CD14-positive monocyte (primary cell): ENCODE data around the gene SLC6A18. TPM values are rescaled to one million over a fixed set of nuclear protein-coding genes. Genes with fewer than 3 reads are reported as not detected.

Experiments
- DNase-seq, 3 donors: peaks; one replicate each; pipeline ENCODE4 v3.0.0-alpha.2; 2011 to 2022
- H2AFZ ChIP-seq: 2 replicates; pipeline ENCODE4 v1.6.0; 2012; ENCODE audit warnings: mild to moderate bottlenecking, low read depth, low read length, inconsistent platforms; ENCODE audit not compliant: insufficient read depth, poor library complexity, severe bottlenecking
- H3K27ac ChIP-seq, 2 donors: 1 replicate in 1 of 2; 2 replicates in 1 of 2; pipeline ENCODE4 v1.5.1; 2012 to 2013; ENCODE audit warnings: low read length in 2 of 2, control low read depth in 1 of 2, inconsistent platforms in 1 of 2, low read depth in 1 of 2, mild to moderate bottlenecking in 1 of 2
- H3K27me3 ChIP-seq, 2 donors: one replicate each; pipeline versions ENCODE4 v1.6.0 to v1.6.1; 2011 to 2013; ENCODE audit warnings: low read length in 2 of 2; ENCODE audit not compliant: control insufficient read depth in 2 of 2, insufficient read depth in 2 of 2
- H3K36me3 ChIP-seq, 2 donors: replicated peaks in 1 of 2; 1 replicate in 1 of 2; 2 replicates in 1 of 2; pipeline versions ENCODE4 v1.5.1 to v1.6.1; 2012 to 2013; ENCODE audit warnings: low read length in 2 of 2, control low read depth in 1 of 2, inconsistent platforms in 1 of 2, mild to moderate bottlenecking in 1 of 2; ENCODE audit not compliant: insufficient read depth in 2 of 2, control insufficient read depth in 1 of 2
- H3K4me1 ChIP-seq, 2 donors: 1 replicate in 1 of 2; 2 replicates in 1 of 2; pipeline versions ENCODE4 v1.5.1 to v1.6.1; 2012 to 2013; ENCODE audit warnings: low read length in 2 of 2, control low read depth in 1 of 2, inconsistent platforms in 1 of 2, mild to moderate bottlenecking in 1 of 2, moderate library complexity in 1 of 2; ENCODE audit not compliant: insufficient read depth in 2 of 2, control insufficient read depth in 1 of 2
- H3K4me2 ChIP-seq: replicated peaks from 2 replicates; pipeline ENCODE3; 2012; ENCODE audit warnings: low read length, moderate library complexity, mild to moderate bottlenecking; ENCODE audit not compliant: poor library complexity, severe bottlenecking; ENCODE audit errors: extremely low read depth
- H3K4me3 ChIP-seq, 3 experiments: fragments of 200-600 bp in 1 of 3; sonication (generic) in 1 of 3; replicated peaks in 1 of 3; 1 replicate in 2 of 3; 2 replicates in 1 of 3; pipeline ENCODE4 v1.5.1; 2011 to 2013; ENCODE audit warnings: low read length in 3 of 3, mild to moderate bottlenecking in 3 of 3, control low read depth in 2 of 3, low read depth in 2 of 3, inconsistent platforms in 1 of 3, moderate library complexity in 1 of 3
- H3K79me2 ChIP-seq: 2 replicates; pipeline ENCODE4 v1.6.0; 2012; ENCODE audit warnings: mild to moderate bottlenecking, control low read depth, inconsistent platforms, low read length, moderate library complexity; ENCODE audit not compliant: insufficient read depth
- H3K9ac ChIP-seq: 2 replicates; pipeline ENCODE4 v1.6.0; 2017; ENCODE audit warnings: low read length, mild to moderate bottlenecking; ENCODE audit not compliant: insufficient read depth, poor library complexity, severe bottlenecking
- H3K9me3 ChIP-seq, 2 donors: replicated peaks in 1 of 2; 1 replicate in 1 of 2; 2 replicates in 1 of 2; pipeline versions ENCODE4 v1.5.1 to v1.6.1; 2012 to 2013; ENCODE audit warnings: low read length in 2 of 2, control low read depth in 1 of 2; ENCODE audit not compliant: control insufficient read depth in 1 of 2, insufficient read depth in 1 of 2
- H4K20me1 ChIP-seq: 2 replicates; pipeline ENCODE4 v1.6.0; 2012; ENCODE audit warnings: mild to moderate bottlenecking, low read length, control low read depth, moderate library complexity; ENCODE audit not compliant: insufficient read depth
- H3K27ac Mint-ChIP-seq, 7 donors: one replicate each; pipeline ENCODE4 v1.8.0; 2020; ENCODE audit warnings: mild to moderate bottlenecking in 7 of 7, mixed read lengths in 7 of 7, moderate library complexity in 6 of 7, inconsistent platforms in 2 of 7
- H3K27me3 Mint-ChIP-seq, 3 donors: one replicate each; pipeline ENCODE4 v1.8.0; 2021 to 2022; ENCODE audit warnings: low read depth in 3 of 3, mild to moderate bottlenecking in 3 of 3, mixed read lengths in 3 of 3, moderate library complexity in 3 of 3, inconsistent platforms in 1 of 3
- H3K36me3 Mint-ChIP-seq, 2 donors: one replicate each; pipeline ENCODE4 v1.8.0; 2020; ENCODE audit warnings: mixed read lengths in 2 of 2, inconsistent platforms in 1 of 2, mild to moderate bottlenecking in 1 of 2
- H3K4me1 Mint-ChIP-seq: one replicate; pipeline ENCODE4 v1.8.0; 2020; ENCODE audit warnings: mild to moderate bottlenecking, mixed read lengths
- H3K4me3 Mint-ChIP-seq, 2 donors: one replicate each; pipeline ENCODE4 v1.8.0; 2020; ENCODE audit warnings: mild to moderate bottlenecking in 2 of 2, mixed read lengths in 2 of 2, moderate library complexity in 1 of 2
- H3K9me3 Mint-ChIP-seq, 7 donors: one replicate each; pipeline ENCODE4 v1.8.0; 2020 to 2022; ENCODE audit warnings: mixed read lengths in 7 of 7, mild to moderate bottlenecking in 6 of 7, moderate library complexity in 6 of 7, inconsistent platforms in 2 of 7
- WGBS: methylation state at CpG from one replicate; pipeline ENCODE4 v1.1.5; 2013; ENCODE audit warnings: missing lambda C conversion rate; ENCODE audit not compliant: insufficient coverage; 5-methylcytosine and 5-hydroxymethylcytosine counted together
- intact Hi-C, 2 donors: fragments of 100-400 bp; cut with micrococcal nuclease; formaldehyde crosslinking; loops; one replicate each; pipeline versions ENCODE4 v1.15.0 to v1.15.1; 2023
- polyA plus RNA-seq, 3 donors: library from polyadenylated mRNA; depleted of rRNA in 1 of 3; unstranded in 2 of 3; stranded (reverse) in 1 of 3; fragments of 300-500 nt in 2 of 3; fragments of >200 nt in 1 of 3; fragmentation: Illumina TruSeq in 2 of 3; gene quantifications; 1 replicate in 2 of 3; 2 replicates in 1 of 3; pipeline ENCODE4 v1.2.3, GENCODE V29; 2012 to 2021
- TF ChIP-seq, protein P1 (sequence below): fragments of 200-600 bp; IDR thresholded peaks from one replicate; pipeline ENCODE4 v1.8.0; 2022; ENCODE audit warnings: antibody characterized with exemption, mild to moderate bottlenecking

The SLC6A18 gene
- polyA plus RNA-seq, 3 donors = not detected

DNA sequence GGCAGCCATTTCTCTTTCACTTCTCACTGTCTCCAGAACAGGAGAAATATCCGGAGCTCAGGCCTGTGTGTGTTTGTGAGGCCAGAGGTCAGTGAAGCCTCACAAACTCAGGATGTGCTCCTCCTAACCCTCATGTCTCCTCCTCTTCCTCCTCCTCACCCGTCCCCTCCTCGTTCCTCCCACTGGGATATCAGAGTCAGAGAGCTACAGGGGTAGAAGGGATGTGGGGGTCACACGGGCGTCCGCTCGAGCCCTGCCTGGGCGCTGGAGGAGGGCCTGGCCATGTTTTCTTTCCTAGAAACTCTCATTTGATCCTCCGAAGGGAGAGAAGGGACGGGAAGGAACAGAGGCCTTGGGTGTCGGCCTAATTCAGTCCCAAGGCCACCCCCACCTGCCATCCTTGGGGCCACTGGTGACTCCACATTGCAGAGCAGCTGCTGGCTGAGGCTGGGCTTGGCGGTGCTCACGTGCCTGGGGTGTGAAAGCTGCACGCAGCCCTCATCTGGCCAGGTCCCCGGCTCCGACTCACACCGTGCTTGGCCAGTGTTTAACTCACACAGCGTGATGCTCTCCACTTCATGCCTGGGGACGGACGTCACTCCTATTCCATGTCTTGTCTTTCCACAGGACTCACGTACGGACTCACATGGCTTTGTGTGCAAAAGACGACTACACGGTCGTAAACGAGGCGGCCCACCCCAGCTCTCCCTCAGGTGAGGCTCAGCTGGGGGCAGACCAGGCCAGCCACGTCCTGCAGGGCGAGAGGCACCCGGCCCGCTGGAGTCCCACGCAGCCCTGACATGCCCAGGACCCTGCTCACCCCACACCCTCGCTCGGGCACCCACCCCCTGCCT is 46.4 kb upstream of the SLC6A18 start:
- Mint-ChIP-seq H3K27me3 (peaks cover 1 to 11% (median 9%) of the 10 kb centered on the region in 3 donors), H3K4me3 (no peak overlapping the region), H3K9me3 (no peaks in the 10 kb centered on the region), H3K4me1 (no peaks in the 10 kb centered on the region), H3K36me3 (no peaks in the 10 kb centered on the region), H3K27ac (no peak overlapping the region)
- Histone ChIP-seq H3K27me3 (no peaks in the 10 kb centered on the region), H3K36me3 (no peaks in the 10 kb centered on the region), H3K9ac (no peak overlapping the region), H3K9me3 (no peaks in the 10 kb centered on the region), H3K4me1 (no peaks in the 10 kb centered on the region), H3K27ac (no peak overlapping the region), H3K4me2 (no peak overlapping the region), H3K4me3 (no peak overlapping the region), H2AFZ (no peak overlapping the region), H3K79me2 (no peaks in the 10 kb centered on the region), H4K20me1 (no peaks in the 10 kb centered on the region)
- intact Hi-C loops = loop anchor here (10.0 kb wide), 1 partner anchor 254 kb away; no protein-coding TSS in a partner anchor
- TF ChIP-seq, protein P1, sequence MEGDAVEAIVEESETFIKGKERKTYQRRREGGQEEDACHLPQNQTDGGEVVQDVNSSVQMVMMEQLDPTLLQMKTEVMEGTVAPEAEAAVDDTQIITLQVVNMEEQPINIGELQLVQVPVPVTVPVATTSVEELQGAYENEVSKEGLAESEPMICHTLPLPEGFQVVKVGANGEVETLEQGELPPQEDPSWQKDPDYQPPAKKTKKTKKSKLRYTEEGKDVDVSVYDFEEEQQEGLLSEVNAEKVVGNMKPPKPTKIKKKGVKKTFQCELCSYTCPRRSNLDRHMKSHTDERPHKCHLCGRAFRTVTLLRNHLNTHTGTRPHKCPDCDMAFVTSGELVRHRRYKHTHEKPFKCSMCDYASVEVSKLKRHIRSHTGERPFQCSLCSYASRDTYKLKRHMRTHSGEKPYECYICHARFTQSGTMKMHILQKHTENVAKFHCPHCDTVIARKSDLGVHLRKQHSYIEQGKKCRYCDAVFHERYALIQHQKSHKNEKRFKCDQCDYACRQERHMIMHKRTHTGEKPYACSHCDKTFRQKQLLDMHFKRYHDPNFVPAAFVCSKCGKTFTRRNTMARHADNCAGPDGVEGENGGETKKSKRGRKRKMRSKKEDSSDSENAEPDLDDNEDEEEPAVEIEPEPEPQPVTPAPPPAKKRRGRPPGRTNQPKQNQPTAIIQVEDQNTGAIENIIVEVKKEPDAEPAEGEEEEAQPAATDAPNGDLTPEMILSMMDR = no peak
- WGBS = 96% methylated on average over 25 of the region's 34 CpGs
- no peak for DNase-seq

DNA sequence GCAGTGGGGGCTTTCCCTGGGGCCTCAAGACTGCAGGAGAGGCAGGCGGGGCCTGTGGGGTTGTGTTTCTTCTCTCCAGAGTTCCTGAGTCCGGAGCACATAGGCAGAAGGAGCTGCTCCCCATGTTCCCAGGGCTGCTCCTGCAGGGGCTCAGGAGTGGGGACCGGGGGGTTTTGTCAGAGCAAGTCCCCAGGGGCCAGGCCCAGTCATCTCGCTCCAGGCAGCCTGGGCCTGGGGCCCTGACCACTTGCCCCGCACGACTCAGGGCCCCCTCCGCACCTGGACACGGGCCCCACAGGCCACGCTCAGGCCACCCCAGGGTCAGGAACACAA is 45.8 kb upstream of the SLC6A18 start:
- no peaks in the 10 kb centered on the region for H3K9me3 Mint-ChIP-seq
- H3K36me3 ChIP-seq = no peaks in the 10 kb centered on the region
- H4K20me1 ChIP-seq = no peaks in the 10 kb centered on the region
- DNase-seq = no peak
- no peaks in the 10 kb centered on the region for H3K79me2 ChIP-seq
- TF ChIP-seq, protein P1 = no peak
- H2AFZ ChIP-seq = no peak overlapping the region
- H3K27me3 Mint-ChIP-seq = peaks cover 1 to 10% (median 6%) of the 10 kb centered on the region in 3 donors
- H3K36me3 Mint-ChIP-seq = no peaks in the 10 kb centered on the region
- H3K4me1 Mint-ChIP-seq = no peaks in the 10 kb centered on the region
- H3K4me2 ChIP-seq = no peak overlapping the region
- no peak overlapping the region for H3K4me3 ChIP-seq
- no peaks in the 10 kb centered on the region for H3K27me3 ChIP-seq
- H3K9ac ChIP-seq = no peak overlapping the region
- intact Hi-C loops = loop anchor here (10.0 kb wide), 1 partner anchor 255 kb away; no protein-coding TSS in a partner anchor
- no peak overlapping the region for H3K27ac Mint-ChIP-seq
- no peaks in the 10 kb centered on the region for H3K4me1 ChIP-seq
- H3K27ac ChIP-seq = no peak overlapping the region
- no peaks in the 10 kb centered on the region for H3K9me3 ChIP-seq
- 96% methylated on average over 8 of the region's 9 CpGs for WGBS
- H3K4me3 Mint-ChIP-seq = no peak overlapping the region
